ENCODE results near the gene GRIPAP1. TPM values are rescaled to one million over a fixed set of nuclear protein-coding genes. Genes with fewer than 3 reads are reported as not detected.

GRIPAP1 gene
- total RNA-seq, 2 donors from 2014 or later, result 22.8 to 42.5 TPM

DNA sequence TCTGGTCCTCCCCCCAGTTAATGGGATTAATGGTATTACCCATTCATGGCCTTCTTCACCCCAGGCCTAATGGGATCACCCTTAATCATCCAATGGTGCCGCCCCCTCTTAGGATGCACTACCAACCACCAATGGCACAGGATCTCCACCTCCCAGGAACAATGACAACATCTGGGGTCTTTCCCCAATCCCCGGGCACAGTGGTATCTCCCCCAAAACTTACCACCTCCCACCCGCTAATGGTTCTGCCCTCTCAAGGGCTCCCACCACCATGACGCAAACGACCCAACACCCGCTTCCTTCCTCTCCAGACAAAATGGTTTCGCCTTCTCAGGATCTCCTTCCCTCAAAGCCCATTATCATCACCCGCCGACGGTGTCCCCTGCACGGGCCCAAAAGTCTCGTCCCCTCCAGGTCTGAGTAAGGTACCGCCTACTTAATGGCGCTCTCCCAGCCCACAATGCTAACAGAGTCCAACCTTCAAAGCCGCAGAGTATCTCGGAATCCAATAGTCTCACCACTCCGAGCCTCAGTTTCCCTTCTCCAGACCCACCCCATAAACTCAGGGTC, 458 bp downstream of the GRIPAP1 start:
- DNase-seq, result peak in 1 of 4 donors; percentile 8
- peaks cover 10% of the 10 kb centered on the region for H3K4me1 ChIP-seq
- no peaks in the 10 kb centered on the region for H3K9me3 ChIP-seq
- peak; percentile 4 for ATAC-seq
- no peaks in the 10 kb centered on the region for H3K36me3 ChIP-seq (replicated peaks in 1 of 2; ENCODE audit: insufficient read depth in 1 of 2, low read depth in 2 of 2)
- TF ChIP-seq CTCF (IDR thresholded peaks at IDR 0.05), result no peak
- TF ChIP-seq POLR2A (IDR thresholded peaks at IDR 0.05), result no peak
- intact Hi-C loops (cut with DNase I), result no loop called here
- WGBS, 2 donors, result 2% methylated on average over 13 to 17 of the region's 17 CpGs
- H3K4me3 ChIP-seq, result peak overlapping the region; percentile 51 to 62
- no peaks in the 10 kb centered on the region for H3K27me3 ChIP-seq
- H3K27ac ChIP-seq, result peak overlapping the region in 3 of 4 donors; percentile 65 to 90 (median 88)

- Histone ChIP-seq H3K4me3 (no peak overlapping the region), H3K36me3 (replicated peaks in 1 of 2; ENCODE audit: insufficient read depth in 1 of 2, low read depth in 2 of 2) (no peaks in the 10 kb centered on the region), H3K4me1 (peaks cover 10% of the 10 kb centered on the region), H3K27me3 (no peaks in the 10 kb centered on the region), H3K27ac (no peak overlapping the region), H3K9me3 (no peaks in the 10 kb centered on the region)
- TF ChIP-seq CTCF (IDR thresholded peaks at IDR 0.05) (no peak), POLR2A (IDR thresholded peaks at IDR 0.05) (no peak)
- DNase-seq (no peak), ATAC-seq (no peak)
- intact Hi-C loops (cut with DNase I), result no loop called here
- 75 to 90% methylated on average over 3 to 4 of the region's 4 CpGs for WGBS, 2 donors
Observed at GRCh38 chrX:49000636-49001035, 1.4 kb downstream of the GRIPAP1 start.

DNA sequence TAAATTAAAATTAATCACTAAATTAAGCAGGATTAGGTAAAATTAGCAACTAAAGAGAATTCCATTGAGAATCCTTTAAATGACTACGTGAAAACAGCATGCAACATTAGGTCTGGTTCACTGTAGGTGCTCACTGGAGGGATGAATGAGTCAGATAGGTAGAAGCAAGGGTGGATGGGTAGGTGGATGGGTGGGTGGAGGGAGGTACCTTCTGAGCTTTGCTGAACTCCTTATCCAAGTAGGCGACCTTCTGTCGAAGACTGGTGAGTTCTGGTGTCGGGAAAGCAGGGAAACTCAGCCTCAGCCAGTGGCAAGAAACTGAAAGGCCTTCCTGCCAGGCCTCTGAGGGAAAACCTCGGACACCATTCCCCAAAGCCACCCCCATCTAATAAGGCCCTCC, 3.0 kb downstream of the GRIPAP1 start:
- H3K36me3 ChIP-seq (replicated peaks in 1 of 2; ENCODE audit: insufficient read depth in 1 of 2, low read depth in 2 of 2), result no peaks in the 10 kb centered on the region
- no peak overlapping the region for H3K27ac ChIP-seq
- DNase-seq, result no peak
- intact Hi-C loops (cut with DNase I), result no loop called here
- ATAC-seq, result no peak
- H3K27me3 ChIP-seq, result no peaks in the 10 kb centered on the region
- H3K4me1 ChIP-seq, result peaks cover 10% of the 10 kb centered on the region
- no peak for TF ChIP-seq CTCF (IDR thresholded peaks at IDR 0.05)
- no peak for TF ChIP-seq POLR2A (IDR thresholded peaks at IDR 0.05)
- no peak overlapping the region for H3K4me3 ChIP-seq
- no peaks in the 10 kb centered on the region for H3K9me3 ChIP-seq
- 93 to 98% methylated on average over 4 to 5 of the region's 5 CpGs for WGBS, 2 donors

- WGBS, 2 donors, result 93 to 94% methylated on average over 2 to 4 of the region's 4 CpGs
- Histone ChIP-seq H3K36me3 (replicated peaks in 1 of 2; ENCODE audit: insufficient read depth in 1 of 2, low read depth in 2 of 2) (no peaks in the 10 kb centered on the region), H3K27ac (no peak overlapping the region), H3K27me3 (no peaks in the 10 kb centered on the region), H3K9me3 (no peaks in the 10 kb centered on the region), H3K4me1 (peaks cover 10% of the 10 kb centered on the region), H3K4me3 (no peak overlapping the region)
- no peak for TF ChIP-seq POLR2A (IDR thresholded peaks at IDR 0.05)
- ATAC-seq (no peak), DNase-seq (no peak)
- intact Hi-C loops (cut with DNase I), result no loop called here
Observed at GRCh38 chrX:48998391-48998790, 3.7 kb downstream of the GRIPAP1 start.

- TF ChIP-seq POLR2A (IDR thresholded peaks at IDR 0.05) (no peak), CTCF (IDR thresholded peaks at IDR 0.05) (no peak)
- intact Hi-C loops (cut with DNase I), result no loop called here
- 83% methylated on average over 1 of the region's 1 CpG for WGBS, 2 donors
- H3K36me3 ChIP-seq (replicated peaks in 1 of 2; ENCODE audit: insufficient read depth in 1 of 2, low read depth in 2 of 2), result peaks cover 0 to 2% of the 10 kb centered on the region in 2 donors
- H3K27ac ChIP-seq, result no peak overlapping the region
- no peaks in the 10 kb centered on the region for H3K9me3 ChIP-seq
- no peaks in the 10 kb centered on the region for H3K27me3 ChIP-seq
- ATAC-seq (no peak), DNase-seq (no peak)
- H3K4me3 ChIP-seq, result no peak overlapping the region
- H3K4me1 ChIP-seq, result peaks cover 10% of the 10 kb centered on the region
Observed at GRCh38 chrX:48997865-48998264, 4.2 kb downstream of the GRIPAP1 start.

All from body of pancreas (tissue), 4 donors.